A549 (cell line): ENCODE measurements around the gene PANK2. TPM values are rescaled to one million over a fixed set of nuclear protein-coding genes. Genes with fewer than 3 reads are reported as not detected.

Source experiments
- ATAC-seq, 2 experiments: fragments of 200-7000 bp in 1 of 2; fragments of >200 bp in 1 of 2; cut with Nextera tagmentation in 1 of 2; cut with Tn5 transposase in 1 of 2; 3 replicates each; pipeline versions ENCODE4 v1.8.0 to v1.9.1; 2018 to 2020; ENCODE audit warnings: mild to moderate bottlenecking in 1 of 2, moderate library complexity in 1 of 2
- CTCF ChIA-PET: fragments of 300-600 bp; sonication (Branson Sonifier 250); formaldehyde crosslinking; extraction: SDS; loops from one replicate; lab custom pipeline; 2021; ENCODE audit warnings: antibody characterized with exemption, inconsistent platforms; lab: Yijun Ruan, JAX
- POLR2A ChIA-PET: fragments of 350-600 bp; formaldehyde crosslinking; extraction: SDS; loops from one replicate; lab custom pipeline; 2021; ENCODE audit warnings: antibody characterized with exemption, inconsistent platforms; lab: Yijun Ruan, JAX
- DNase-seq, 2 experiments: peaks; one replicate each; pipeline versions ENCODE4 v3.0.0 to v3.0.0-alpha.2; 2011 to 2016; ENCODE audit warnings: low read depth in 1 of 2, low spot score in 1 of 2
- FAIRE-seq: peaks from 2 replicates; lab custom pipeline; 2011; peaks lifted over from hg19 to GRCh38; lab: Jason Lieb, UNC
- H3K27ac ChIP-seq, 2 experiments: fragments of >200 bp; sonication (Bioruptor Twin); formaldehyde crosslinking; 3 replicates each; pipeline ENCODE4 v1.5.1; 2016 to 2017
- H3K4me1 ChIP-seq: fragments of >200 bp; sonication (Bioruptor Twin); formaldehyde crosslinking; 3 replicates; pipeline ENCODE4 v1.6.1; 2016
- H3K4me2 ChIP-seq: fragments of >200 bp; sonication (Bioruptor Twin); formaldehyde crosslinking; 3 replicates; pipeline ENCODE4 v1.6.1; 2016
- H3K4me3 ChIP-seq: fragments of >200 bp; sonication (Bioruptor Twin); formaldehyde crosslinking; 3 replicates; pipeline ENCODE4 v1.5.1; 2016
- H3K9me3 ChIP-seq: fragments of >200 bp; sonication (Bioruptor Twin); formaldehyde crosslinking; 3 replicates; pipeline ENCODE4 v1.6.1; 2016
- CBX8 ChIP-seq: fragments of 200-600 bp; sonication (generic); IDR thresholded peaks from 2 replicates; pipeline ENCODE4 v1.6.1; 2016
- CHD4 ChIP-seq: fragments of 200-600 bp; sonication (generic); IDR thresholded peaks from 2 replicates; pipeline ENCODE4 v1.6.1; 2016; ENCODE audit warnings: antibody characterized with exemption, mild to moderate bottlenecking, borderline replicate concordance
- CTCF ChIP-seq: fragments of >200 bp; sonication (Bioruptor Twin); formaldehyde crosslinking; IDR thresholded peaks from 3 replicates; pipeline ENCODE4 v1.5.1; 2016
- E2F6 ChIP-seq: IDR thresholded peaks from 2 replicates; pipeline ENCODE4 v1.6.1; 2012; ENCODE audit warnings: low read depth, borderline replicate concordance
- EHF ChIP-seq: fragments of 250-450 bp; sonication (Bioruptor Pico); IDR thresholded peaks from 2 replicates; pipeline ENCODE4 v1.5.0; 2020; ENCODE audit warnings: mild to moderate bottlenecking
- EHMT2 ChIP-seq: fragments of 200-600 bp; sonication (generic); IDR thresholded peaks from 2 replicates; pipeline ENCODE4 v1.6.1; 2016; ENCODE audit warnings: antibody characterized with exemption, low read depth, mild to moderate bottlenecking, moderate library complexity
- EP300 ChIP-seq, 2 experiments: fragments of >200 bp; sonication (Bioruptor Twin); formaldehyde crosslinking; IDR thresholded peaks; 2 replicates in 1 of 2; 3 replicates in 1 of 2; pipeline ENCODE4 v1.6.1; 2016 to 2017
- FOXS1 ChIP-seq: fragments of 250-450 bp; sonication (Bioruptor Pico); IDR thresholded peaks from 2 replicates; pipeline ENCODE4 v1.5.0; 2020; ENCODE audit warnings: mild to moderate bottlenecking, moderate library complexity
- HEYL ChIP-seq: fragments of 250-450 bp; sonication (Bioruptor Pico); IDR thresholded peaks from 2 replicates; pipeline ENCODE4 v1.8.0; 2021; ENCODE audit warnings: mild to moderate bottlenecking, moderate library complexity
- JUN ChIP-seq, 2 experiments: fragments of >200 bp; sonication (Bioruptor Twin); formaldehyde crosslinking; IDR thresholded peaks; 2 replicates in 1 of 2; 3 replicates in 1 of 2; pipeline ENCODE4 v1.6.1; 2016 to 2017
- KDM1A ChIP-seq: fragments of 200-600 bp; sonication (generic); IDR thresholded peaks from 2 replicates; pipeline ENCODE4 v1.6.1; 2016; ENCODE audit warnings: low read depth, mild to moderate bottlenecking
- MAFK ChIP-seq: fragments of 450-650 bp; IDR thresholded peaks from 2 replicates; pipeline ENCODE4 v1.6.1; 2014; ENCODE audit not compliant: partially characterized antibody
- MAX ChIP-seq: IDR thresholded peaks from 2 replicates; pipeline ENCODE4 v1.6.1; 2012
- MAZ ChIP-seq: fragments of 150-350 bp; IDR thresholded peaks from 2 replicates; pipeline ENCODE4 v1.6.1; 2014; ENCODE audit warnings: antibody characterized with exemption, low read depth, low read length, borderline replicate concordance
- MYC ChIP-seq: IDR thresholded peaks from 2 replicates; pipeline ENCODE4 v1.6.1; 2012; ENCODE audit warnings: mild to moderate bottlenecking, inconsistent platforms, low read length, improper control_type of control experiment, borderline replicate concordance
- NFE2L2 ChIP-seq: fragments of 150-350 bp; conservative IDR thresholded peaks from 2 replicates; pipeline ENCODE4 v1.6.1; 2014; ENCODE audit warnings: low read length
- PBX3 ChIP-seq: IDR thresholded peaks from 2 replicates; pipeline ENCODE4 v1.6.1; 2012
- PHF8 ChIP-seq: fragments of 200-600 bp; sonication (generic); IDR thresholded peaks from 2 replicates; pipeline ENCODE4 v1.6.1; 2016; ENCODE audit warnings: low read depth, mild to moderate bottlenecking, antibody characterized with exemption, moderate library complexity, borderline replicate concordance
- POLR2AphosphoS2 ChIP-seq: conservative IDR thresholded peaks from 2 replicates; pipeline ENCODE4 v1.6.1; 2012; ENCODE audit warnings: low read length, improper control_type of control experiment, inconsistent platforms
- RARB ChIP-seq: fragments of 250-450 bp; sonication (Bioruptor Pico); IDR thresholded peaks from 2 replicates; pipeline ENCODE4 v1.8.0; 2021; ENCODE audit warnings: mild to moderate bottlenecking, moderate library complexity
- RCOR1 ChIP-seq: fragments of 150-350 bp; IDR thresholded peaks from 2 replicates; pipeline ENCODE4 v1.6.1; 2014; ENCODE audit warnings: antibody characterized with exemption, low read length, low read depth
- RFX5 ChIP-seq: fragments of 450-650 bp; IDR thresholded peaks from 2 replicates; pipeline ENCODE4 v1.7.1; 2014; ENCODE audit warnings: antibody characterized with exemption, mild to moderate bottlenecking, moderate library complexity
- RNF2 ChIP-seq: fragments of 200-600 bp; sonication (generic); IDR thresholded peaks from 2 replicates; pipeline ENCODE4 v1.6.1; 2016; ENCODE audit warnings: low read depth, mild to moderate bottlenecking, antibody characterized with exemption, moderate library complexity, borderline replicate concordance
- SREBF2 ChIP-seq: fragments of 450-650 bp; IDR thresholded peaks from 2 replicates; pipeline ENCODE4 v1.6.1; 2014; ENCODE audit warnings: mild to moderate bottlenecking, moderate library complexity
- TFCP2L1 ChIP-seq: fragments of 250-450 bp; sonication (Bioruptor Pico); IDR thresholded peaks from 2 replicates; pipeline ENCODE4 v1.5.0; 2021; ENCODE audit warnings: mild to moderate bottlenecking
- TP53 ChIP-seq: fragments of 250-450 bp; sonication (Bioruptor Pico); IDR thresholded peaks from 2 replicates; pipeline ENCODE4 v1.5.0; 2021; ENCODE audit warnings: mild to moderate bottlenecking, moderate library complexity
- ZC3H11A ChIP-seq: fragments of 450-650 bp; IDR thresholded peaks from 2 replicates; pipeline ENCODE4 v1.6.1; 2014; ENCODE audit warnings: antibody characterized with exemption, mild to moderate bottlenecking
- WGBS: methylation state at CpG from one replicate; pipeline ENCODE4 v1.1.6; 2017; ENCODE audit errors: missing lambda C conversion rate; 5-methylcytosine and 5-hydroxymethylcytosine counted together
- polyA plus RNA-seq, 4 experiments: library from polyadenylated mRNA; depleted of rRNA in 3 of 4; stranded (reverse); fragments of >200 nt; fragmentation: RNase III in 1 of 4; extraction: RNeasy Plus Mini Kit Qiagen cat#74134 plus additional on column Dnase treatment in 1 of 4; gene quantifications; 2 replicates in 3 of 4; 3 replicates in 1 of 4; pipeline ENCODE4 v1.2.3, GENCODE V29; 2011 to 2017
- TF ChIP-seq, protein P1 (sequence below): fragments of 250-450 bp; sonication (Bioruptor Pico); IDR thresholded peaks from 2 replicates; pipeline ENCODE4 v1.5.0; 2020; ENCODE audit warnings: low read depth, mild to moderate bottlenecking, moderate library complexity
- TF ChIP-seq, protein P2 (sequence below): fragments of 450-650 bp; IDR thresholded peaks from 2 replicates; pipeline ENCODE4 v1.6.1; 2014; ENCODE audit warnings: antibody characterized with exemption

PANK2 gene
- polyA plus RNA-seq, 2 of the 4 experiments (the other 2 are of a cell fraction), result 44.6 to 45.9 TPM

DNA sequence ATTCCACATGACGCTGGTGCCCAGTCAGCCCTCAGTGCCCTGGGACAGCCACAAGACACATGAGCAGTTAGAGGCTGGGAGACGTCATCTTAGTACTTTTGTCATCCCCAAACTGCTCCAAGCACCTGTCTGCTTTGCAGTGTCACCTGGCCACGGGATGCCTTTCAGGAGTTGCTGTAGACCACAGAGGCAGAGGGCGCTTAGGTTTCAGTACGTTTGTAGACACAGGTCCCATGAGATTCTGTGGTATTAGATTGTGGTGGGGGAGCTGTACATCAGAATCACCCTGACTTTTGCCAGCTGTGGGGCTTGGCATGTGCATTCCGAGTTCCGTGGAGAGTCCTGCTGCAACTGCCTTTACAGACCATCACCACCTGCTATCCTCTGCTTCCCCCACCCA is 25.9 kb upstream of the PANK2 start:
- CTCF ChIA-PET, result interaction anchor here (3.9 to 9.5 kb wide), 2 partner anchors 8 to 76 kb away, joined by 12 to 95 read pairs; partner anchors contain the start of gene CENPB
- TF ChIP-seq MAZ (no peak), RFX5 (no peak), EP300 (IDR thresholded peaks at IDR 0.05) (no peak), PHF8 (no peak), ZC3H11A (no peak), RARB (CRISPR knock-in tag) (no peak), HEYL (CRISPR knock-in tag) (no peak), TP53 (no peak), MAFK (no peak), MYC (no peak), PBX3 (no peak), JUN (IDR thresholded peaks at IDR 0.05) (no peak), CTCF (no peak), EHMT2 (no peak), KDM1A (no peak), FOXS1 (no peak), MAX (no peak), RCOR1 (no peak), EHF (CRISPR knock-in tag) (no peak)
- TF ChIP-seq, protein P1, sequence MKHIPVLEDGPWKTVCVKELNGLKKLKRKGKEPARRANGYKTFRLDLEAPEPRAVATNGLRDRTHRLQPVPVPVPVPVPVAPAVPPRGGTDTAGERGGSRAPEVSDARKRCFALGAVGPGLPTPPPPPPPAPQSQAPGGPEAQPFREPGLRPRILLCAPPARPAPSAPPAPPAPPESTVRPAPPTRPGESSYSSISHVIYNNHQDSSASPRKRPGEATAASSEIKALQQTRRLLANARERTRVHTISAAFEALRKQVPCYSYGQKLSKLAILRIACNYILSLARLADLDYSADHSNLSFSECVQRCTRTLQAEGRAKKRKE (CRISPR knock-in tag), result no peak
- H3K4me2 ChIP-seq, result no peak overlapping the region
- H3K27ac ChIP-seq, result no peak overlapping the region
- FAIRE-seq (no peak), DNase-seq (no peak), ATAC-seq (no peak)
- no peaks in the 10 kb centered on the region for H3K4me1 ChIP-seq
- POLR2A ChIA-PET, result no interaction called here
- WGBS, result 94% methylated on average over 7 of the region's 7 CpGs
- peaks cover 6% of the 10 kb centered on the region for H3K9me3 ChIP-seq
- no peak overlapping the region for H3K4me3 ChIP-seq

GRCh38 chr20:3864518-3864917 is 24.7 kb upstream of the PANK2 start:
- H3K4me3 ChIP-seq, result no peak overlapping the region
- 89% methylated on average over 5 of the region's 5 CpGs for WGBS
- POLR2A ChIA-PET, result no interaction called here
- ATAC-seq (no peak), FAIRE-seq (no peak), DNase-seq (no peak)
- no peak overlapping the region for H3K4me2 ChIP-seq
- no peaks in the 10 kb centered on the region for H3K4me1 ChIP-seq
- peaks cover 6% of the 10 kb centered on the region for H3K9me3 ChIP-seq
- H3K27ac ChIP-seq, result no peak overlapping the region
- CTCF ChIA-PET, result interaction anchor here (0.7 to 9.5 kb wide), 5 partner anchors 9 to 115 kb away, joined by 3 to 95 read pairs (median 3); no protein-coding TSS in a partner anchor
- TF ChIP-seq E2F6 (no peak), CBX8 (no peak), NFE2L2 (no peak), MAX (no peak), ZC3H11A (no peak), PHF8 (no peak), POLR2AphosphoS2 (no peak), RFX5 (no peak), JUN (IDR thresholded peaks at IDR 0.05) (no peak), CHD4 (no peak), EP300 (IDR thresholded peaks at IDR 0.05) (no peak), CTCF (no peak), MAFK (no peak), TFCP2L1 (CRISPR knock-in tag) (no peak), SREBF2 (no peak), MYC (no peak), RNF2 (no peak)
- TF ChIP-seq, protein P1 (CRISPR knock-in tag), result no peak
- TF ChIP-seq, protein P2, sequence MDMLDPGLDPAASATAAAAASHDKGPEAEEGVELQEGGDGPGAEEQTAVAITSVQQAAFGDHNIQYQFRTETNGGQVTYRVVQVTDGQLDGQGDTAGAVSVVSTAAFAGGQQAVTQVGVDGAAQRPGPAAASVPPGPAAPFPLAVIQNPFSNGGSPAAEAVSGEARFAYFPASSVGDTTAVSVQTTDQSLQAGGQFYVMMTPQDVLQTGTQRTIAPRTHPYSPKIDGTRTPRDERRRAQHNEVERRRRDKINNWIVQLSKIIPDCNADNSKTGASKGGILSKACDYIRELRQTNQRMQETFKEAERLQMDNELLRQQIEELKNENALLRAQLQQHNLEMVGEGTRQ, result no peak
